Measurements from ENCODE around the gene SVIL. TPM values are rescaled to one million over a fixed set of nuclear protein-coding genes. Genes with fewer than 3 reads are reported as not detected.
"Not testable (repeated sequence)": the region's sequence is repeated elsewhere in the genome, so short reads cannot be mapped to it uniquely, and the experiment has no call there.

SVIL gene
- total RNA-seq, 2 donors from 2014 or later: 92.9 to 524 TPM

GRCh38 chr10:29469481-29470354 is 165.1 kb downstream of the SVIL start:
- H3K27me3 ChIP-seq (replicated peaks; ENCODE audit: insufficient read depth): no peaks in the 10 kb centered on the region
- H3K27ac ChIP-seq: peak overlapping the region in 1 of 2 donors; percentile 38
- no peaks in the 10 kb centered on the region for H3K4me1 ChIP-seq (replicated peaks)
- no peaks in the 10 kb centered on the region for H3K36me3 ChIP-seq
- H3K4me3 ChIP-seq: no peak overlapping the region
- no peak for DNase-seq (ENCODE audit: low spot score)
- WGBS: 71% methylated on average over 28 of the region's 28 CpGs
- H3K9me3 ChIP-seq: no peaks in the 10 kb centered on the region
- intact Hi-C loops (cut with DNase I): no loop called here
- TF ChIP-seq POLR2A (IDR thresholded peaks at IDR 0.05) (no peak), POLR2AphosphoS5 (IDR thresholded peaks at IDR 0.05) (no peak), CTCF (IDR thresholded peaks at IDR 0.05) (no peak)

GRCh38 chr10:29465384-29465783 is 169.4 kb downstream of the SVIL start:
- no peak for DNase-seq (ENCODE audit: low spot score)
- H3K4me1 ChIP-seq (replicated peaks): no peaks in the 10 kb centered on the region
- H3K27me3 ChIP-seq (replicated peaks; ENCODE audit: insufficient read depth): no peaks in the 10 kb centered on the region
- TF ChIP-seq POLR2AphosphoS5 (IDR thresholded peaks at IDR 0.05): no peak
- no peak for TF ChIP-seq POLR2A (IDR thresholded peaks at IDR 0.05)
- TF ChIP-seq CTCF (IDR thresholded peaks at IDR 0.05): no peak
- H3K4me3 ChIP-seq: no peak overlapping the region
- intact Hi-C loops (cut with DNase I): no loop called here
- WGBS: 90% methylated on average over 8 of the region's 8 CpGs
- H3K27ac ChIP-seq: no peak overlapping the region
- H3K36me3 ChIP-seq: peaks cover 0 to 5% of the 10 kb centered on the region in 2 donors
- no peaks in the 10 kb centered on the region for H3K9me3 ChIP-seq

DNA sequence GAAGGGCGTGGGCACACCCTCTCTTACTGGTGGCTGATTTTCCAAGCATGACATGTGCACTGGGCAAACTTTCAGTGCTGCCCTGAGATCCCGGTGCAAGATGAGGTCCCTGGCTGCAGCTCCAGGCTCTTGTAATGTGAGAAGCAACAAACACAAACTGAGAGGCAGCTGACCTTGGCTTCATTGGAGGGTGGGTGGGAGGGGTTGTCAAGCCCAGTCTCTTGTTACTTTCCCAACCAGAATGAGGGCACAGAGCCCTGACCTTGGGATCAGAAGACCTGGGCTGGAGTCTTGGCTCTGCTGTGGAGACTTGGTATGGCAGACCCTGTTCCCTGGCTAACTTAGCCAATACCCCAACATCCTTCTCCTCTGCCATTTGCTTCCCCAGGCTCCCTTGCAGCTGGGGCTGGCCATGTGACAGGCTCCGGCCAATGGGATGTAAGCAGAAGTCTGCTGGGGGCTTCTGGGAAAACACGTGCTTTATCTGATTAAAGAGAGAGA is 170.1 kb downstream of the SVIL start:
- H3K4me1 ChIP-seq (replicated peaks); DNase-seq (ENCODE audit: low spot score); intact Hi-C loops (cut with DNase I); H3K27ac ChIP-seq; H3K4me3 ChIP-seq; H3K36me3 ChIP-seq; H3K27me3 ChIP-seq (replicated peaks; ENCODE audit: insufficient read depth); H3K9me3 ChIP-seq: not testable (repeated sequence)
- WGBS: 70% methylated on average over 4 of the region's 4 CpGs

- intact Hi-C loops (cut with DNase I): no loop called here
- Histone ChIP-seq H3K27me3 (replicated peaks; ENCODE audit: insufficient read depth) (no peaks in the 10 kb centered on the region), H3K9me3 (no peaks in the 10 kb centered on the region), H3K4me3 (no peak overlapping the region), H3K36me3 (peaks cover 0 to 5% of the 10 kb centered on the region in 2 donors), H3K27ac (no peak overlapping the region), H3K4me1 (replicated peaks) (no peaks in the 10 kb centered on the region)
- no peak for TF ChIP-seq POLR2AphosphoS5 (IDR thresholded peaks at IDR 0.05)
- no peak for TF ChIP-seq CTCF (IDR thresholded peaks at IDR 0.05)
- no peak for TF ChIP-seq POLR2A (IDR thresholded peaks at IDR 0.05)
- no peak for DNase-seq (ENCODE audit: low spot score)
- WGBS: 58% methylated on average over 5 of the region's 5 CpGs
Observed at GRCh38 chr10:29461042-29461441, 173.7 kb downstream of the SVIL start.

GRCh38 chr10:29458190-29458589 is 176.6 kb downstream of the SVIL start:
- 66% methylated on average over 24 of the region's 24 CpGs for WGBS
- DNase-seq (ENCODE audit: low spot score); H3K4me1 ChIP-seq (replicated peaks); H3K27me3 ChIP-seq (replicated peaks; ENCODE audit: insufficient read depth); H3K27ac ChIP-seq; H3K4me3 ChIP-seq; H3K36me3 ChIP-seq; H3K9me3 ChIP-seq; intact Hi-C loops (cut with DNase I): not testable (repeated sequence)

GRCh38 chr10:29455095-29455494 is 179.7 kb downstream of the SVIL start:
- H3K36me3 ChIP-seq: no peaks in the 10 kb centered on the region
- WGBS: 67% methylated on average over 7 of the region's 7 CpGs
- no peaks in the 10 kb centered on the region for H3K9me3 ChIP-seq
- TF ChIP-seq CTCF (IDR thresholded peaks at IDR 0.05) (no peak), POLR2A (IDR thresholded peaks at IDR 0.05) (no peak), POLR2AphosphoS5 (IDR thresholded peaks at IDR 0.05) (no peak)
- H3K4me3 ChIP-seq: no peak overlapping the region
- H3K4me1 ChIP-seq (replicated peaks): no peaks in the 10 kb centered on the region
- no peak overlapping the region for H3K27ac ChIP-seq
- no peaks in the 10 kb centered on the region for H3K27me3 ChIP-seq (replicated peaks; ENCODE audit: insufficient read depth)
- no peak for DNase-seq (ENCODE audit: low spot score)
- intact Hi-C loops (cut with DNase I): no loop called here
